ENCODE results near the gene ATE1.
"Not testable (repeated sequence)": the region's sequence is repeated elsewhere in the genome, so short reads cannot be mapped to it uniquely, and the experiment has no call there.

ATE1 gene

GRCh38 chr10:121783782-121784372 is 144.0 kb downstream of the ATE1 start:
- no peak for DNase-seq (ENCODE audit: low read depth)

GRCh38 chr10:121781101-121781500 is 146.7 kb downstream of the ATE1 start:
- no peak for DNase-seq (ENCODE audit: low read depth)

GRCh38 chr10:121774813-121775212 is 153.0 kb downstream of the ATE1 start:
- DNase-seq (ENCODE audit: low read depth), result no peak

- no peak for DNase-seq (ENCODE audit: low read depth)
Observed at GRCh38 chr10:121774404-121774803, 153.4 kb downstream of the ATE1 start.

DNA sequence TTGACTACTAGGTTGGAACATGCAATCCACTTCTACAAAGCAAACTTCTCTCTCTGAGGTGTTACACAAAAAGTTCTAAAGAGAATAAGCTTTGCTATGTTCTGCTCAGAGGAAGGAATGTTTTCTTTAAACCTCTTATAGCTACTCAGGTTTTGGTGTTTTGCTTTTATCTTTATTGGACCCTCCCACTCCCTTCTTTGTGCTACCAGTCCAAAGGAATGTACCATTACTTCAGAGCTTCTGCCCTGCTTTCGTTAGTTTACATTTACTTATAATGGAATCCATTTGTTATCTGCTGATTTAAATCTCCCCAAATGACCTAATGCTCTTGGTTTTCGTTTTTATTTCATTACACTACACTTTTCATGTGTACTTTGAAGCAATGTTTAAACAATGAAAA is 154.9 kb downstream of the ATE1 start:
- no peak for DNase-seq (ENCODE audit: low read depth)

DNA sequence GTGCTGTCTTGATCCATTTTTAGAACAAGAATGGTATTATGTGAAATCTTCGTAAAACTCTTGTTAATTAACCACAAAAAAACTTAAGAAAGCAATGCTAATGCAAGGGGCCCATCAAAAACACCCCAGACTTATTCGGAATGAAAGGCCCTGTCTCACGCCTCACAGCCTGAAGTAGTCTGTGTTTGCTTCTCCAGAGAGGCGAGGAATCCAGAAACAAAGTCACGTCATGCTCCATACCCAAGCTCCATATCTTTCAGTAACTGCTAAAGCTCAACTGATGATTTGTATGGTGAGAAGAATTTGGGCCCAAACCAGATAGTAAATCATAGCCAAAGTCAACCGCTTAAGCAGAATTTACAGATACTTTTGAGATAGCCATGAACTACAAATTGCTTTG is 155.4 kb downstream of the ATE1 start:
- DNase-seq (ENCODE audit: low read depth), result no peak

GRCh38 chr10:121771966-121772365 is 155.9 kb downstream of the ATE1 start:
- DNase-seq (ENCODE audit: low read depth), result no peak

DNA sequence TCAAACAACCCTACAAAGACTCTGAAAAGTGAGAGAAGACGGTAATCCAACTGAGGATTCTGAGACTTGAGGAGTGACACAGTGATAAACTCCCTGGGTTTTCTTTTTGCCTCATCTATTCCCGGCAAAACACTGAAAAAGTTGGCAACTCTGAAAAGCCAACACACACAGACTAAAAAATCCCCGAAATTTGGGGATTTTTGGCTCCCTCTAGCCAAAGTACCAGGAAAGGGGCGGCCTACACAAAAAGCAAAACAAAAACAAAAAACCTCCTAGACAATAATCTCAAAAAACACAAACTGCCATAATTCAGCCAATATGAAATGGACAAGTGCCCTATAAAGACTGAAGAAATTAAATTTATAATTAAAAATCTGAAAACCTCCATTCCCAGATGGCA is 161.4 kb downstream of the ATE1 start:
- no peak for DNase-seq (ENCODE audit: low read depth)

DNA sequence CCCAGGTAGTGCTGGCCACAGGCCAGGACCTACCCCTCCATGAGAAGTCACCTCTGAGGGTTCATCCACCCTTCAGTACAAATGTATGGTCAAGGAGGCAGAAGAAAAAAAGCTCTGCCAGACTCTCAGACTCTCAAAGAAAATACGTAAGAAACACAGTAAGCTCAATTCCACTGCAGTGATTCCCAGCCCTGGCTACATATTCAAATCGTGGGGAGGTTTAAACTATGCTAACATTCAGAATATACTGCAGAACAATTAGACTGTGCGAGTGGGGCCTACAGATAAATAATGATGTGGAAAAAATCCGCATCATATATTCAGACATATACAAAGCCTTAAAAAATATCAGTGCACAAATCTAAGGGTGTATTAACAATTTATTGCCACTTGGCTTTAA is 162.6 kb downstream of the ATE1 start:
- no peak for DNase-seq (ENCODE audit: low read depth)

DNA sequence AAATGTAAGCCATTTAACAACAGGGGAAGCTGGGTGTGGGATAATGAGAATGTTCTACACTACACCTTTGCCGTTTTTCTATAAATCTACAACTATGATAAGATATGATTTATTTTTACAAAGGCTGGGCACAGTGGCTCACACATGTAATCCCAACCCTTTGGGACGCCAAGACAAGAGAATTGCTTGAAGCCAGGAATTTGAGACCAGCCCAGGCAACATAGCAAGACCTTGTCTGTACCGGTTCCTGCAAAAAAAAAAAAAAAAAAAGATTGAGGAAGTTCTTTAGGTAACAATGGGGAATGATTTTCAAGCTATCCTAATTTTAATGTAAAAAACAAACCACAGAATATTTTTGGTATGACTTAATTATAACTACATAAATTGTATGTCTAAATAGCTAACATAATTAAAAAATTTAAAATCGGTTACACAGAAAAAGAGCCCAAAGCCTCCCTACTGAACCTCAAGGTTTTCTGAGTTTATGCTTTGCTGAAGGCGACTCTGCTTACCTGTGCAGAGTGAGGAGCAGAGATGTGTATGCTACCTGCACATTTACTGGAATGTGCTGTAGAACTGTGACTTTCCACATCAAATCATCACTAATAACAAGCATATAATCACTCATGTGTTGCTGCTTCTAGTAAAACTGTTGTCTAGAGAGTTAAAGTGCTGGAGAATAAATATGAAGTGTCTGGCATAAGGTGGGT is 163.4 kb downstream of the ATE1 start:
- DNase-seq (ENCODE audit: low read depth), result no peak

- not testable (repeated sequence) for DNase-seq (ENCODE audit: low read depth)
Observed at GRCh38 chr10:121757241-121757640, 170.6 kb downstream of the ATE1 start.

GRCh38 chr10:121755496-121755895 is 172.3 kb downstream of the ATE1 start:
- DNase-seq (ENCODE audit: low read depth), result not testable (repeated sequence)

- DNase-seq (ENCODE audit: low read depth), result no peak
Observed at GRCh38 chr10:121754666-121755065, 173.2 kb downstream of the ATE1 start.

GRCh38 chr10:121753726-121754476 is 173.9 kb downstream of the ATE1 start:
- no peak for DNase-seq (ENCODE audit: low read depth)

- DNase-seq (ENCODE audit: low read depth), result no peak
Observed at GRCh38 chr10:121751191-121751760, 176.6 kb downstream of the ATE1 start.

GRCh38 chr10:121747163-121747775 is 180.6 kb downstream of the ATE1 start:
- no peak for DNase-seq (ENCODE audit: low read depth)

GRCh38 chr10:121741248-121741792 is 186.5 kb downstream of the ATE1 start:
- DNase-seq (ENCODE audit: low read depth), result no peak

GRCh38 chr10:121740069-121740468 is 187.8 kb downstream of the ATE1 start:
- no peak for DNase-seq (ENCODE audit: low read depth)

- DNase-seq (ENCODE audit: low read depth), result no peak
Observed at GRCh38 chr10:121739114-121739513, 188.7 kb downstream of the ATE1 start.

GRCh38 chr10:121736315-121737130 is 191.3 kb downstream of the ATE1 start:
- DNase-seq (ENCODE audit: low read depth), result no peak

DNA sequence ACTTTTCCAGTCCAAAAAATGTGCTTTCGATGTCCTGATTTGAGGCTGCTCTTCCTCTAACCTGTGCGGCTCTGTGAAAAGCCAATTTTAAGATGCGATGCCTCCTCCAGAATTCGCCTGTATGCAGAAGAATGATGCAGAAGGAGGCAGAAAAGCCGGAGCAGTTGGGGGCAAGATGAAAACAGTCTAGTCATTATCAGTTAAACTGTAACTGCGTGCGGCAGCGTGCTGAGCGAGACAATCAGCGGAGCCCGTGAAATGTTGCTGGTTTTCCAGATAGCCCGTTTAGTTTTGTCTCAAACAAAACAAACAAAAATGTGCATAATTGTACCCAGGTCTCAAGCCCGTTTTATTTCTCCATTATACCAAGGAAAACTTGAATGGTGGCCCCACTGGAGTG is 192.6 kb downstream of the ATE1 start:
- DNase-seq (ENCODE audit: low read depth), result no peak
